Measurements from ENCODE around the gene SPARC.
"Not testable (repeated sequence)": the region's sequence is repeated elsewhere in the genome, so short reads cannot be mapped to it uniquely, and the experiment has no call there.

SPARC gene

DNA sequence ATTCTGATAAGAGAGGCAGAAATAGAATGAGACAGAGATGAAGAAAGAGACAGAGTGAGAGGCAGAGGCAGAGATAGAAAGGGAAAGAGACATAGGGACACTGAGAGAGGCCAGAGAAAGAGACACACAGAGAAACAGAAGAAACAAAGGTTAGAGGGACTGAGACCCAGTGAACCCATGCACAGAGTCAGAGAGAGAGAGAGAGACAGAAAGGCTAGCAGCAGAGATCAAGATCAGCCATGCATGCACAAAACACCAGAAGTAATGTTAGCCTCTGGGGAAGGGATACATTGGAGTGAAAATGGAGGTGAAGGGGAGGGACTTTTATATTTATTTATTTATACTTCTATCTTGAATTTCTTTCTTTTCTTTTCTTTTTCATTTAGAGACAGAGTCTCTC, 14.1 kb upstream of the SPARC start:
- Histone ChIP-seq H3K36me3 (ENCODE audit: control insufficient read depth, insufficient read depth, low read length) (no peaks in the 10 kb centered on the region), H3K27me3 (ENCODE audit: control insufficient read depth, insufficient read depth, low read length) (no peaks in the 10 kb centered on the region), H3K27ac (ENCODE audit: low read length) (no peak overlapping the region), H3K9me3 (ENCODE audit: control insufficient read depth, insufficient read depth, low read length) (no peaks in the 10 kb centered on the region), H3K4me3 (ENCODE audit: low read length) (no peak overlapping the region), H3K4me1 (ENCODE audit: control insufficient read depth, insufficient read depth, low read length) (peaks cover 7% of the 10 kb centered on the region; the same call in 1 of the 2 replicates)
- no peak for DNase-seq (ENCODE audit: low read depth, low spot score)

DNA sequence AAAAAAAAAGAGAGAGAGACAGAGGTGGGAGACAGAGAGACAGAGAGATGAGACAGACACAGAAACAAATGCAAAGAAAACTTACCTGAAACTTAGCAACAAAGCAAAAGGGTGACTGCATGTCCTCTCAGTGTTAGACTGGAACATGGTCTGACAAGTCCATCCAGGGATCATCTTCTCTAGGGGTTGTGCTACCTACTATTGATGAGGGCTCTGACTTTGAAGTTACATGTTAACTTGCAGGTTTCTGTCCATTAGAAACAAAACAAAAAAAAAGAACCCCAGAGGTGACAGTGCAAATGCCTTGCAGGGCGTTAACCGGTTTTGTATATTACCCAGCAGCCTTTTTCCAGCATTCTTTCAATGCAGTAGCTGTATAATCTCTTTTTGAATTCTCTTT, 13.6 kb upstream of the SPARC start:
- no peaks in the 10 kb centered on the region for H3K36me3 ChIP-seq (ENCODE audit: control insufficient read depth, insufficient read depth, low read length)
- H3K4me3 ChIP-seq (ENCODE audit: low read length): no peak overlapping the region
- H3K4me1 ChIP-seq (ENCODE audit: control insufficient read depth, insufficient read depth, low read length): peaks cover 7% of the 10 kb centered on the region; the same call in 1 of the 2 replicates
- H3K27ac ChIP-seq (ENCODE audit: low read length): no peak overlapping the region
- no peaks in the 10 kb centered on the region for H3K9me3 ChIP-seq (ENCODE audit: control insufficient read depth, insufficient read depth, low read length)
- no peak for DNase-seq (ENCODE audit: low read depth, low spot score)
- no peaks in the 10 kb centered on the region for H3K27me3 ChIP-seq (ENCODE audit: control insufficient read depth, insufficient read depth, low read length)
- no CpG with 5 or more reads among the region's 2 CpGs for WGBS (ENCODE audit: insufficient coverage, insufficient read length)

DNA sequence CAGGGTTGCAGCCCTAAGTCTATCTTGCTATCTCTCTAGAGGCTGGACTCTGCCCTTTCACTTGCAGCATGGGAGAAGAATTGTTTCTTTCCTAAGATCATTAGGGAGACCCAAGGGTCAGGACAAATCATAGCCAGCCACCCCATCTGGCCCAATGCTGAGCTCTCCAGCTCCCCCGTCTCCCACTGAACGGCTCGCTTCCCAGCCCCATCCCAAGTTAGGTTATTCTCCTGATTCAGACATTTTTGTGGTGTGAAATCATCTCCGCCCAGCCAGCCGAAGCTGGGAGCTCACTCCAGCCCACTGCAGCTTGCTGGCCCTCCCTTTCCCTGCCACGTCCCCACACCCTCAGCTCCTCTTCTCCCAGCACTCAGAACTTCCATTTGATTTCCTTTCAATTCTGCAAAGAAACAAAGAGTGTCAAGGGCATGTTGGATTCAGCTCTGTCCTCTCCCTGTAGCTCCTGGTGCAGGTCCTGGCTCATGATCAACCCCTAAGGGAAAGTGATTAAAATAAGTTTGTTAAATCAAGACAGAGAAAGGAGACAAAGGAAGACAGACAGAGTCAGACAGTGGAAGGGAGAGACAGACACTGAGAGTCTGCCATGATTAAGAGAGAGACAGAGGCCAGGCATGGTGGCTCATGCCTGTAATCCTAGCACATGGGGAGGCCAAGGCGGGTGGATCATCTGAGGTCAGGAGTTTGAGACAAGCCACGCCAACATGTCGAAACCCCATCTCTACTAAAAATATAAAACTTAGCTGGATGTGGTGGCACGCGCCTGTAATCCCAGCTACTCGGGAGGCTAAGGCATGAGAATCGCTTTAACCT, 12.6 kb upstream of the SPARC start:
- no peak overlapping the region for H3K4me3 ChIP-seq (ENCODE audit: low read length)

DNA sequence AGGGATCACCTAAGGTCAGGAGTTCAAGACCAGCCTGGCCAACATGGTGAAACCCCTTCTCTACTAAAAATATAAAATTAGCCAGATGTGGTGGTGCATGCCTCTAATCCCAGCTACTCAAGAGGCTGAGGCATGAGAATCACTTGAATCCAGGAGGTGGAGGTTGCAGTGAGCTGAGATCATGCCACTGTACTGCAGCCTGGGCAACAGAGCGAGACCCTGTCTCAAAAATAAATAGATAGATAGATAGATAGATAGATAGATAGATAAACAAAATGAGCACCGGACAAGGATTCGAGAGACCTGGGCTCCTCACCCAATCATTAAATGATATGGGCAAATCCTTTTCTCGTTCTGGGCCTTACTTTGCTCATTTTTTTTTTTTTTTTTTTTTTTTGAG, 11.4 kb upstream of the SPARC start:
- H3K4me3 ChIP-seq (ENCODE audit: low read length); H3K9me3 ChIP-seq (ENCODE audit: control insufficient read depth, insufficient read depth, low read length); H3K27me3 ChIP-seq (ENCODE audit: control insufficient read depth, insufficient read depth, low read length); DNase-seq (ENCODE audit: low read depth, low spot score); H3K27ac ChIP-seq (ENCODE audit: low read length); H3K36me3 ChIP-seq (ENCODE audit: control insufficient read depth, insufficient read depth, low read length); H3K4me1 ChIP-seq (ENCODE audit: control insufficient read depth, insufficient read depth, low read length): not testable (repeated sequence)
- no CpG with 5 or more reads among the region's 4 CpGs for WGBS (ENCODE audit: insufficient coverage, insufficient read length)

More for the DNA sequence above, 12.6 kb upstream of the SPARC start:
- Histone ChIP-seq H3K36me3 (ENCODE audit: control insufficient read depth, insufficient read depth, low read length) (no peaks in the 10 kb centered on the region), H3K4me1 (ENCODE audit: control insufficient read depth, insufficient read depth, low read length) (peaks cover 7% of the 10 kb centered on the region; the same call in 1 of the 2 replicates), H3K27ac (ENCODE audit: low read length) (no peak overlapping the region), H3K9me3 (ENCODE audit: control insufficient read depth, insufficient read depth, low read length) (no peaks in the 10 kb centered on the region), H3K27me3 (ENCODE audit: control insufficient read depth, insufficient read depth, low read length) (no peaks in the 10 kb centered on the region)
- DNase-seq (ENCODE audit: low read depth, low spot score): no peak
- no CpG with 5 or more reads among the region's 13 CpGs for WGBS (ENCODE audit: insufficient coverage, insufficient read length)

DNA sequence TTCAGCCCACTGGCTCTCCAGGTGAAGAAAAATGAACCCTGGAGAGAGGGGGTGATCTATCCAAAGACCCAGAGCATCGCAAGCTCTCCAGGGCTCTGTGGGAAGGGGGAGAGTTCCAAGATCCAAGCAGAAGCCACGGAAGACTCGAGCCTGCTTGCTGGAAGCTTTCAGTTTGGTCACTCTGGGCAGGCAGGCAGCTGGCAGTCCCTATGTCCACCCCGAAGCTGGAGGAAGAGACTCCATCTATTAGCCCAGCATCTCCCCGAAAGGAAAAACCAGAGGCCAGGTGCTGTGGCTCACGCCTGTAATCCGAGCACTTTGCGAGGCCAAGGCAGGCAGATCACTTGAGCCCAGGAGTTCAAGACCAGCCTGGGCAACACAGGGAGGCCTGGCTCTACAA, 10.7 kb upstream of the SPARC start:
- Histone ChIP-seq H3K27ac (ENCODE audit: low read length) (no peak overlapping the region), H3K4me1 (ENCODE audit: control insufficient read depth, insufficient read depth, low read length) (peaks cover 7% of the 10 kb centered on the region; the same call in 1 of the 2 replicates)
- no CpG with 5 or more reads among the region's 8 CpGs for WGBS (ENCODE audit: insufficient coverage, insufficient read length)

GRCh38 chr5:151696470-151697061, 9.9 kb upstream of the SPARC start:
- no peaks in the 10 kb centered on the region for H3K36me3 ChIP-seq (ENCODE audit: control insufficient read depth, insufficient read depth, low read length)
- WGBS (ENCODE audit: insufficient coverage, insufficient read length): no CpG with 5 or more reads among the region's 20 CpGs
- no peaks in the 10 kb centered on the region for H3K9me3 ChIP-seq (ENCODE audit: control insufficient read depth, insufficient read depth, low read length)
- H3K27ac ChIP-seq (ENCODE audit: low read length): no peak overlapping the region
- no peaks in the 10 kb centered on the region for H3K27me3 ChIP-seq (ENCODE audit: control insufficient read depth, insufficient read depth, low read length)
- H3K4me1 ChIP-seq (ENCODE audit: control insufficient read depth, insufficient read depth, low read length): peaks cover 7% of the 10 kb centered on the region; the same call in 1 of the 2 replicates
- no peak overlapping the region for H3K4me3 ChIP-seq (ENCODE audit: low read length)
- DNase-seq (ENCODE audit: low read depth, low spot score): no peak

More for the DNA sequence above, 10.7 kb upstream of the SPARC start:
- Histone ChIP-seq H3K4me3 (ENCODE audit: low read length) (no peak overlapping the region), H3K27me3 (ENCODE audit: control insufficient read depth, insufficient read depth, low read length) (no peaks in the 10 kb centered on the region), H3K9me3 (ENCODE audit: control insufficient read depth, insufficient read depth, low read length) (no peaks in the 10 kb centered on the region), H3K36me3 (ENCODE audit: control insufficient read depth, insufficient read depth, low read length) (no peaks in the 10 kb centered on the region)
- no peak for DNase-seq (ENCODE audit: low read depth, low spot score)

- Histone ChIP-seq H3K4me1 (ENCODE audit: control insufficient read depth, insufficient read depth, low read length) (peaks cover 7% of the 10 kb centered on the region; the same call in 1 of the 2 replicates), H3K9me3 (ENCODE audit: control insufficient read depth, insufficient read depth, low read length) (no peaks in the 10 kb centered on the region), H3K27me3 (ENCODE audit: control insufficient read depth, insufficient read depth, low read length) (no peaks in the 10 kb centered on the region), H3K4me3 (ENCODE audit: low read length) (no peak overlapping the region), H3K27ac (ENCODE audit: low read length) (no peak overlapping the region), H3K36me3 (ENCODE audit: control insufficient read depth, insufficient read depth, low read length) (no peaks in the 10 kb centered on the region)
- no CpG with 5 or more reads among the region's 1 CpG for WGBS (ENCODE audit: insufficient coverage, insufficient read length)
- no peak for DNase-seq (ENCODE audit: low read depth, low spot score)
These were observed 8.7 kb upstream of the SPARC start for GRCh38 chr5:151695464-151695863.

DNA sequence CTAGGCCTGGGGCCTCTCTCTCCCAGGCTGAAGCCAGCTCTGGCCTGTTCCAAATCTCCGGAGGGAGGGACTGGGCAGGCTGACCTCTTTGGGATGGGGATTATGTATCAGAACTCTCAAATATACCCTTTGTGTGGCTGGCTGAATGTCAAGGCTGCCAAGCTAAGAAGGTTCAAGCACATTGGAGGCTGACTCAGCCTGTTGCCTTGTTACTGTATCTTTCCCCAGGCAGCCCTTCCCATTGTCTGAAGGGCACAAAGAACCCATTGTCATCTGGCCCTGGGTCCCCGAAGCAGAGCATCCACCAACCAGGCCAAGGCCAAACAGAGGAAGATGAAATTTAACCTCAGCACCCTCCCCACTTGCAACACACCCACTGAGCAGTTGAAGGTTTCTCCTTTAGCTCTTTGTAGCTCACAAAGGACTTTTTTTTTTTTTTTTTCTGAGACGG, 7.3 kb upstream of the SPARC start:
- Histone ChIP-seq H3K36me3 (ENCODE audit: control insufficient read depth, insufficient read depth, low read length) (no peaks in the 10 kb centered on the region), H3K27ac (ENCODE audit: low read length) (no peak overlapping the region), H3K4me1 (ENCODE audit: control insufficient read depth, insufficient read depth, low read length) (peaks cover 7% of the 10 kb centered on the region; the same call in 1 of the 2 replicates), H3K9me3 (ENCODE audit: control insufficient read depth, insufficient read depth, low read length) (no peaks in the 10 kb centered on the region), H3K4me3 (ENCODE audit: low read length) (no peak overlapping the region), H3K27me3 (ENCODE audit: control insufficient read depth, insufficient read depth, low read length) (no peaks in the 10 kb centered on the region)
- no peak for DNase-seq (ENCODE audit: low read depth, low spot score)
- no CpG with 5 or more reads among the region's 3 CpGs for WGBS (ENCODE audit: insufficient coverage, insufficient read length)

- no peak for DNase-seq (ENCODE audit: low read depth, low spot score)
- Histone ChIP-seq H3K36me3 (ENCODE audit: control insufficient read depth, insufficient read depth, low read length) (no peaks in the 10 kb centered on the region), H3K27me3 (ENCODE audit: control insufficient read depth, insufficient read depth, low read length) (no peaks in the 10 kb centered on the region), H3K27ac (ENCODE audit: low read length) (no peak overlapping the region), H3K9me3 (ENCODE audit: control insufficient read depth, insufficient read depth, low read length) (no peaks in the 10 kb centered on the region), H3K4me3 (ENCODE audit: low read length) (no peak overlapping the region), H3K4me1 (ENCODE audit: control insufficient read depth, insufficient read depth, low read length) (peaks cover 4% of the 10 kb centered on the region; the same call in 1 of the 2 replicates)
- no CpG with 5 or more reads among the region's 3 CpGs for WGBS (ENCODE audit: insufficient coverage, insufficient read length)
These were observed 5.6 kb upstream of the SPARC start for GRCh38 chr5:151692312-151692711.

DNA sequence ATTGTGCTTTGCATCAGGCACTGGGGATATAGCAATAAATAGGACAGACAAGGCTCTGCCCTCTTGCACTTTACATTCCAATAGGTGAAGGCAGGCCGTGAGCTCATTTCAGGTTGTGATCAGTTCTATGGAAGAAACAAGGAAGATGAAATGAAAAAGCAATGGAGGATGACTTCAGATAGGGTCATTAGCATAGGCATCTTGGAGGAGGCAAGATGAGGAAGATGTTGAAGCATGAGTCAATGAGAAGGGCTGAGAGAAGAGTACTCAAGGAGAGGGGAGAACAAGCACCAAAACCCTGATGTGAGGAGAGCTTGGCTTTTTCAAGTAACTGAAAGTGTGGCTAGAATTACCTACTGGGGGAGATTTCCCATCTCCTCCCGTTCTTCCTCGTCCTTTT, 5.0 kb upstream of the SPARC start:
- H3K4me1 ChIP-seq (ENCODE audit: control insufficient read depth, insufficient read depth, low read length): peaks cover 2% of the 10 kb centered on the region; the same call in 1 of the 2 replicates
- H3K27me3 ChIP-seq (ENCODE audit: control insufficient read depth, insufficient read depth, low read length): no peaks in the 10 kb centered on the region
- H3K4me3 ChIP-seq (ENCODE audit: low read length): no peak overlapping the region
- no peaks in the 10 kb centered on the region for H3K9me3 ChIP-seq (ENCODE audit: control insufficient read depth, insufficient read depth, low read length)
- H3K27ac ChIP-seq (ENCODE audit: low read length): no peak overlapping the region
- H3K36me3 ChIP-seq (ENCODE audit: control insufficient read depth, insufficient read depth, low read length): no peaks in the 10 kb centered on the region
- no peak for DNase-seq (ENCODE audit: low read depth, low spot score)
- WGBS (ENCODE audit: insufficient coverage, insufficient read length): no CpG with 5 or more reads among the region's 3 CpGs

All from iPS DF 6.9 (cell line).